DLD1 (cell line): ENCODE results near the gene POLDIP3.
"Not testable (repeated sequence)": the region's sequence is repeated elsewhere in the genome, so short reads cannot be mapped to it uniquely, and the experiment has no call there.

Experiments
- in situ Hi-C: cut with HindIII; loops from 2 replicates; pipeline ENCODE4 v1.10.0; 2017; ENCODE audit warnings: low sequenced_read_pairs

Gene POLDIP3

GRCh38 chr22:42562684-42563083, 52.0 kb downstream of the POLDIP3 start:
- in situ Hi-C loops = no loop called here

DNA sequence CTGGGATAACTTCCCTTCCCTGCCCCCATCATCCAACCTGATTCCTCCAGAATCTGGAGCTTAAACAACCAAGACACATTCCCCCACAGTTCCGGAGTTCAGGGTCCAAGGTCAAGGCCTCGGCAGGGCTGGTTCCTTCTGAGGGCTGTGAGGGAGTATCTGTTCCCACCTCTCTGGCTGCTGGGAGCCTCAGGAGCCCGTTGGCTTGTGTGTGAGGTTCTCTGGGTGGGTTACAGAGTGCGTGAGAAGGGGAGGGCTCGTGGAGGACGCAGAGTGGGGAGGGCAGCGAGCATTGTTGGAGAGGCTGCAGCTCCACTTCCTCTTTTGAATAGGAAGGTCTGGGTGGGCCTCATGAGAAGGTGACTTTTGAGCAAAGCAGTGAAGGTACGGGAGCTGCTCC, 52.4 kb downstream of the POLDIP3 start:
- in situ Hi-C loops = no loop called here

GRCh38 chr22:42561856-42562255, 52.8 kb downstream of the POLDIP3 start:
- in situ Hi-C loops = no loop called here

DNA sequence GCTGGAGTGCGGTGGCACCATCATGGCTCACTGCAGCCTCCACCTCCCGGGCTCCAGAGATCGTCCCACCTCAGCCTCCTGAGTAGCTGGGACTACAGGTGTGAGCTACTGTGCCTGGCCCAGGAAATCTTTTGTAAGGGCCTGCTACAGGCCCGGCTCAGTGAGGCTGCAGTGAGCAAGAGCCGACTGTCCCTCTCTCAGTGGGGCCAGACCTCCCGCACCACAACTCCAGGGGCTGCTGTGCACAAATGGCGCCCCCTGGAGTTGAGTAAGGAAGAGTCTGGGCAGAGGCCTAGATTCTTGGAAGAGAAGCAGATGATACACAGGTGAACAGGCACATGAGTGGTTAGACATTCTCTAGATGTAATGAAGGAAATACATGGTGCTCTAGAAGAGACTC, 53.9 kb downstream of the POLDIP3 start:
- in situ Hi-C loops = no loop called here

DNA sequence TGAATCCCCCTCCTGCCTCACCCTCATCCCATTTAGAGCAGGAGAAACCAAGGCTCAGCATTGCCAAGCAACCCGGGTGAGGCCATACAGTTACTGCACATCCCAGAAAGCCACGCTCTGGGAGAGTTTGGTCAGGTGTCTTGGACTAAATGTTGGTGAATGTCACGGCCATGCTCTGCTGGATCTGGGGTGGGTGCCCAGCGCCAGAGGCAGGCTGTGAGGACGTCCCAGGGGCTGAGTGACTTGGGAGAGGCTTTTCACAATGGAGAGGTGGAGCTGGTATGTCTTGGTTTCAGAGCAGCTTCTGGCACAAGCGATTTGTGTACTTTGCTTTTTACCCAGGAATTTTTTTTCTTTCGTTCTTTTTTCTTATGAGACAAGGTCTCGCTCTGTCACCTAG, 54.3 kb downstream of the POLDIP3 start:
- in situ Hi-C loops = no loop called here

DNA sequence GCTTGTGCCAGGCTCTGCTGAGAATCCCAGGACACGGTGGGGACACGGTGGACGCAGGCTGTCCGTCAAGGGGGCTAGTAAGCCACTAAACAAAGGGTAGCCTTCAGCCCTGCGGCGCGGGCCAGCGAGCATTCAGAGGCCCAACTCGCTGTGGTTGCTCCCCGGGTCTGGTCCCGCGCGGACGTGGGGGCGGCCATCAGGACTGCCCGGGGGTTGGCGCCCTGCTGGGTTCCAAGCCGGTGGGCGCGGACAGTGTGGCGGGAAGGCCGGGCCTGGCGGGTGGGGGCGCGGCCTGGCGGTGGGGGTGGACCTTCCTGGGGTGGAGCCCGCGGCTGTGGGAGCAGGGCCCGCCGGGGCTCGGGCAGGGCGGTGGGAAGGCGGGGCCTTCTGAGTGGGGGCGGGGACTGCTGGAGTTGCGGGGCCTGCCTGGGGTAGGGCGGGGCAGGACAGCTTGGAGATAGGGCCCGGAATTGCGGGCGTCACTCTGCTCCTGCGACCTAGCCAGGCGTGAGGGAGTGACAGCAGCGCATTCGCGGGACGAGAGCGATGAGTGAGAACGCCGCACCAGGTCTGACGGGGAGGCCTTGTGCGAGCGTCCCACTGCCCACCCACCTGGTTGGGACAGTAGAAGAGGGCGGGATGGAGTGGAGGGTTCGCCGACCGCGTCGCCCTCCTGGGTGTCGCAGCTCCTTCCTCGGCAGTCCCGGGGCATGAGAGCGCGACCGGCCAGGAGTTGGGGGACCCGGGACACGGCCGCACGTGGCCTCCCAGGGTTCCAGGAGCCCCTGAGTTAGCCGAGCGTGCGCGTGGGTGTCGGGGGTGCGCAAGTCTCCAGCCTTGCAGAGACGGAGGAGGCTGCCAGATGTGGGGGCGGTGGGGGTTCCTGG, 61.0 kb downstream of the POLDIP3 start, which contains the start of gene SERHL2:
Gene SERHL2 (plus strand): TSS at position 482 of the 887 bp plus-strand sequence. CDS start 65 bp downstream, at position 547.
- in situ Hi-C loops = no loop called here

DNA sequence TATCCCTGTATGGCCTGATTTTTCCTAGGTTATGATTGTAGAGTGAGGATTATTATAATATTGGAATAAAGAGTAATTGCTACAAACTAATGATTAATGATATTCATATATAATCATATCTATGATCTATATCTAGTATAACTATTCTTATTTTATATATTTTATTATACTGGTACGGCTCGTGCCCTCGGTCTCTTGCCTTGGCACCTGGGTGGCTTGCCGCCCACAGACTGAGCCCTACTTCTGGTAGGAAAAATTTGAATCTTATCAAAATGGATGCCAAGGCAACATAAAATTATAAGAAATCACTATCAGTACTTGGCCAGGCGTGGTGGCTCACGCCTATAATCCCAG, 62.4 kb downstream of the POLDIP3 start:
- in situ Hi-C loops = not testable (repeated sequence)

DNA sequence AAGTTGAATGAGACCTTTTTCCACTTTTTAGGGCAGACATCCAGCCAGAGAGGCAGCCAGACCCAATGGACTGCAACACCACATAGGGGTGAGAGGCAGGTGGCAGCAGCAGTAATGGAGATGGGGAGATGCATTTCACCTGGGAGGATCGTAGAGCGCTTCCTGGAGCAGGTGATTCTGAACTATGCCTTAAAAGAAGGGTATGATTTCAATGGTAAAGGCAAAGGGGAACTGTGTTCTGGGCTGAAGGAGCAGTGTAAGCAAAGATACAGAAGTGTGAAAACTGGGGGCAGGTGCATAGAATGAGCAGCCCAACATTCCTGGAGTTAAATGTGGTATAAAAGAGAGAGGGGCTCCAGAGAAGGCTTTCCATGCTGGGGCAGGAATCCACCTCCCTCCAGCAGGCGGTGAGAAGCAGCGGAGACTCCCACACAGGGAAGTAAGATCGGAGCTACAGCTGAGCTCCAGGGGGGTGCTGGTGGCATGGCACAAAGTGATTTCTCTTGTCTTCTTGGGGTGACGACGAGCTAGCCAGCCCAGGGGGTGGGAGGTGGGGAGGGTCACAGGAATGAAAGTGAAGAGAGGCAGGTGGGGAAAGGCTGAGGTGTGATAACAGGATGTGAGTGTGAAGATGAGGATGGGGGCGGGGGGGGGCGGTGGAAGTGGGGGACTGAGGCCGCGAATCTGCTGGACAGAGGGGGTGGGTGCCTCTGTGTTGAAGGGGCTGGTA, 65.2 kb downstream of the POLDIP3 start:
- in situ Hi-C loops = no loop called here

- in situ Hi-C loops = no loop called here
These were observed 65.9 kb downstream of the POLDIP3 start for GRCh38 chr22:42548597-42549330.

GRCh38 chr22:42548126-42548525, 66.6 kb downstream of the POLDIP3 start:
- in situ Hi-C loops = not testable (repeated sequence)

DNA sequence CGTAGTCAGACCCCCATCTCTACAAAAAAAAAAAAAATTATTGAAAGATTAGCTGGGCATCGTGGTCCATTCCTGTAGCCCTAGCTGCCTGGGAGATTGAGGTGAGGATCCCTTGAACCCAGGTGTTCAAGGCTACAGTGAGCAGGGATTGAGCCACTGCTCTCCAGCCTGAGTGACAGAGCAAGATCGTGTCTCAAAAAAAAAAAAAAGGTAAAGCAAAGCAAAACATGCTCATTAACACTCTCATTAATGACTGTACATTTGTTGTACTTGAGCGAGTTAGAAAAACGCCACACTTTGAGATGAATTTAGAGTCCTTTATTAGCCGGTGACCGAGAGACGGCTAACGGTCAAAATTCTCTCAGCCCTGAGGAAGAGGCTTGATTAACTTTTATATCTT, 67.1 kb downstream of the POLDIP3 start:
- in situ Hi-C loops = no loop called here

GRCh38 chr22:42544686-42545085, 70.0 kb downstream of the POLDIP3 start:
- in situ Hi-C loops = no loop called here

DNA sequence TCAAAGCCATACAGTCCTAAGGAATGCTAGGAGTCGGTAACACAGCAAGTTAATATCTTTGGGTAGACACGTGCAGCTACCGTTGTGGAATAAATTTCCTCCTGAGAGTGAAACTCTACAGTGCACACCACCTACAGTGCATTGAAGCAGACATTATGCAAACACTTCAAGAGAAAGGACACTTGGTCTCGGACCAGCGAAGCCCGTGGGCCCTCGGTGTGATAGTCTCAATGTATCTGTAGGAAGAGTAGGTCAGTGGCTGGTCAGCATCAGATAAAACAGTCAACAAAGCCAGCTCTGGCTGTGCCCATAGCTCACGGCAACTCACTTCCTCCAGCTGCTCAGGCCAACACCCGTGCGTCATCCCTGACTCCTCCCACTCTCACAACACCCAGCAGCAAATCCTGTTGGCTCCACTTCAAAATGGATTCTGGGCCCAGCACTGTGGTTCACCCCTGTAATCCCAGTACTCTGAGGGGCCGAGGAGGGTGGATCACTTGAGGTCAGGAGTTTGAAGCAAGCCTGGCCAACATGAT, 75.4 kb downstream of the POLDIP3 start:
- in situ Hi-C loops = not testable (repeated sequence)

- in situ Hi-C loops = not testable (repeated sequence)
These were observed 77.4 kb downstream of the POLDIP3 start for GRCh38 chr22:42537199-42537831.

- in situ Hi-C loops = not testable (repeated sequence)
These were observed 78.0 kb downstream of the POLDIP3 start for GRCh38 chr22:42536634-42537033.

DNA sequence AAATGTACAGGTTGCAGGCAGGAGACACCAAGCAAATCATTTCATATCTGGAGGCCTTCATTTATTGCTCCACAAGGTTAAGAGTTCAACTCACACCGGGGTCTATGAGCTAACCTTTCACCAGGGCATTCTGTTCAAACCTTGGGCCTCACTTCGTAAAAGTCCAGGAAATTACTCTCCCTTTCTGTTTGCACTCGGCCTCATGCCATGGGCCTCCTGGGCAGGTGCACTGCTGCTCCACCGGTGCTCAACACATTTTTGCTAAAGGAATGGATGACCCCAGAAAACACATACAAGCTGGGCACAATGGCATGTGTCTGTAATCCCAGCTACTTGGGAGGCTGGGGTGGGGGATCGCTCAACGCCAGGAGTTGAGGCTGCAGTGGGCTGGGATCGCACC, 78.5 kb downstream of the POLDIP3 start:
- in situ Hi-C loops = no loop called here

DNA sequence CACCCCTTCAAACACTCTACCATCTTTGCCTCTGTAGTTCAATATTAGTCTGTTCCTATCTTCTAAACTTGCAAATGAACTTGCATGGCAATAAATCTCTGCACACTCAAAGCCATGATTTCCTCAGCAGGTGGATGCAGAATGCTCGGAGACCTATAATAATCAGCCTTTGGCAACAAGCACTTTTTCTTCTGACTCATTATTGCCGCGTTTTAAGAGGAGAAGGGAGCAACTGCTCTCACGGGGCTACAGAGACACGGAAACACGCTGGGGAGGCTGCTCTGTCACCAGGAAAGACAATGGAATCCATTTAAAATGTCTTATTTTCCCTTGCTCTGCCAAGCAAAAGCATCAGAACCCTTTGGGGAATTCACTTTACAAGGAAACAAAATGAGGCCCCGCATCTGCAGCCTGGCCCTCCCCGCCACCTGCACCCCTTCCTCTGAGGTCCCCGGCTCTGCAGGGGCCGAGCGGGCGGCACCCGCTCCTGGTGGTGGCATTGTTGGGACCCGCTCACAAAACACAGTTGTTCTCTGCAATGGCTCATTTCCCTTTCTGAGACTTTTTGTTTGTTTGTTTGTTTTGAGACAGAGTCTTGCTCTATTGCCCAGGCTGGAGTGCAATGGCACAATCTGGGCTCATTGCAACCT, 79.5 kb downstream of the POLDIP3 start:
- in situ Hi-C loops = not testable (repeated sequence)
